GDM1 (cell line): Measurements from ENCODE around the gene SCAMP2.

Experiments used
- DNase-seq: peaks from one replicate; lab custom pipeline; 2025; lab: John Stamatoyannopoulos, UW

The SCAMP2 gene

DNA sequence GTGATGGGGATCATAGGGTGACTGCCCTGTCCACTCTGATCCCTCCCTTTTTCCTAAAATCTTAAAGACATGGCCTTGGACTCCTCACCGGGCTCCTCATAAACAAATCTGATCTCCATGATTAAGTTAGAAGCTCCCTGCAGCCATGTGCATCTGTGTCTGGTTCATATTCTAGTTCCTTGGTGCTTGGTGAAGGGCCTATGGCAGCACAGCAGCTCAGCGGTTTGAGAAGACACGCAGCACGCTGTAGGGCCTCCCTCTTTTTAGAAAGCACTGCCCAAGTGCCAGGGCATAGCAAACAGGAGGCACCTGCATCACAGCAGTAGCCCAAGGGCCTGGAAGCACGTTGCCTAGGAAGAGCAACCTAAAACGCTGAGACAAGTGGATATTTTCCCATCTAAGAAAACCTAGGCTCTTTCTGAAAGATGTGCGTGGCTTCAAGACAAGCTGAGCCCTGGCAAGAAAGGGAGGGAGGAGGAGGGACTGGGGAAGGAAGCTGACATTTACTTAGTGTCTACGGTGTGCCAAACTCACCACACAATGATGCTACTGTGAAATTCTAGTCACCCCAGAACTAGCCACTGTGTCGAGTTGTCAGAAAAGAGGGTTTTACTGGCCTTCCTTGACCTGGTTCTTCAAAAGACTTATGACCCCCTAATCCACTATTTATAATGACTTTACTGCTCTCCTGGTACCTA is 15.3 kb downstream of the SCAMP2 start:
- no peak for DNase-seq

DNA sequence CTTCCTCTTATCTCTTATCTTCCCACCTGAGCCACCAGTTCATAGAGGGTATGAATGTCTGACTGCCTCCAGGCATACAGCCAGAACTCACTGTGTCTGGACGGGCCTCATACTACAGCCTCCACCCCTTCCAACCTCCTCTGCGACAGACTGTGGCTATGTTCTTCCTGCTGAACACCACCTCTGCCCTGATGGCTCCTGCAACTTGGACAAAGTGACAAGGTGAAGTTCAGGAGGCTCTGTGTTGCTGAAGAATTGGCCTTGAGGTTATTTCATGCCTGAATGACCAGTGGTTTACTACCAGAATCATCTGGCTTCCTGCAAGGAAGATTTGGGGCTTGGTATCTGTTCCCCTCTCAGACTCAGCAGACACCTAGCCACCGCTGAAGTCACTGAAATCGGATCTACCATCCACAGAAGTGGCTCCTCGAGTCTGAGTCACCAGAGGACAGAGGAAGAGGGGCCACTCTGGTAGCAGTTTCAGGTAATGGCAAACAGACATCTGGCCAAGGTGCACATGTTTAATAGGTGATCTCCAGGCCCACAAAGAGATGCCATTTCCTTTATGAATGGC is 16.0 kb downstream of the SCAMP2 start:
- DNase-seq = no peak

GRCh38 chr15:74856537-74856936 is 16.6 kb downstream of the SCAMP2 start:
- DNase-seq = no peak

DNA sequence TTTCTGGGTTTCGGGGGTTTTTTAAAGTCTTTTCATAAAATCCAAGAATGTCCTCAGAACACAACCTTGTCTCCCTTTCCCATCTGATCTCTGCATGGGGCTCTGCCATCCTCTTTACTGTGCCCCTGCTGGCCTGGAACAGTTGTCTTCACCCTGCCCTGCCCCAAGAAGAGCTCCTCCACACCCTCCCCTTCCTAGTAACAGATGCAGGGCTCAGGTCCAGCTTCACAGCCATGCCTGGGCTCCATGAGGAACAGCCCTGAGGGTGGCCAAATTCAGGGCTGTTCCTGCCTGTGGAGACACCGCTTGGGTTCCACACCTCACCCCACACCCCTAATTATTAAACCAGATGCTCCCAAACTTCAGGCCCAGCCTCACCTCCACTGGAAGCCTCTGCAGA is 17.3 kb downstream of the SCAMP2 start:
- DNase-seq = no peak

DNA sequence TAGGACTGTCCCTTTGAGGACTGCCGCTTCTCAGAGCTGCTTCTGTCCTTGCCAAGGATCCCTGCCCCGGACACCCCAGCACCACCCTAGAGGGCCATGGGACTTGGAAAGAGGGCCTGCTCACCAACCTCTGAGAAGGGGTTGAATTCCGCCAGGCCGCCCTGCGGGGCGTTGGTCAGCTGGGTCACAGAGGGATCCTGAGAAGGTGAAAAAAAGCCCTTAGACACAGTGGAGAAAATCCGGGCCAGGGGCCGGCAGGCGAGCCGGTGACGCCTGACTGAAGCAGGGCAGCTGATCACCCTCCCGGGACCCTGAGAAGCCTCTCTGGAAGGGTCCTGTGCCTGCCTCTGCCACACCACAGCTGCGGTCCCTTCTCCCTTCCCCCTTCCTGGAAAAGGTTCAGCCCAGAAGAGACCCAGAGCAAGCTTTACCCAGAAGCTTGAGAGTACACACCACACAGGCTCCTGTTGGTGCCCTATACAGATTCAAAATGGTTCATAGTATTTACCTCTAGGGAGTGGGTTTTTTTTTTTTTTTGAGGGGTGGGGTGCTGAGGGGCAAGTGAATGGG is 18.6 kb downstream of the SCAMP2 start:
- no peak for DNase-seq

GRCh38 chr15:74851960-74852359 is 21.2 kb downstream of the SCAMP2 start:
- no peak for DNase-seq

GRCh38 chr15:74850393-74850792 is 22.8 kb downstream of the SCAMP2 start:
- no peak for DNase-seq

GRCh38 chr15:74847432-74847831 is 25.7 kb downstream of the SCAMP2 start:
- no peak for DNase-seq

GRCh38 chr15:74845581-74845980 is 27.6 kb downstream of the SCAMP2 start:
- no peak for DNase-seq

DNA sequence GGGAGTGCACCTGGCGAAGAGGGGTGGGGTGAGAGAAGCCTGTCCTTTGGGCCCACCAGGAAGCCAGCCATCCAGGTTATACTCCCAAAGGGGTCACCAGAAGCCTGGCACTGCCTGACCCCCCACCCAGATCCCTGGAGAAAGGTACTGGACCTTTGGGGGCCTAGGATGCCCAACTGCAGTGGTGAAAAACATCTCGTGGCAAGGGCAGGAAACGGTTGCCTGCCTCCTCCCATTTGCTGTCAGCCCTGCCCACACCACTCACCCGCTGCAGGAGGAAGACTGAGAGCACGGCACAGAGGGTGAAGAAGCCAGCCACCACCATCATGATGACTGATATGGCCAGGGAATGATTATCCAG is 28.0 kb downstream of the SCAMP2 start:
- DNase-seq = peak; percentile 19

- DNase-seq = no peak
Observed at GRCh38 chr15:74844319-74845207, 28.6 kb downstream of the SCAMP2 start.

GRCh38 chr15:74843891-74844299 is 29.3 kb downstream of the SCAMP2 start:
- no peak for DNase-seq

GRCh38 chr15:74843445-74843828 is 29.7 kb downstream of the SCAMP2 start:
- no peak for DNase-seq

GRCh38 chr15:74842581-74843444 is 30.4 kb downstream of the SCAMP2 start, which contains the start of gene ULK3:
Gene ULK3 (minus strand): TSS chr15:74843156. CDS start chr15:74843105, 51 bp downstream.
- peak; percentile 89 for DNase-seq

DNA sequence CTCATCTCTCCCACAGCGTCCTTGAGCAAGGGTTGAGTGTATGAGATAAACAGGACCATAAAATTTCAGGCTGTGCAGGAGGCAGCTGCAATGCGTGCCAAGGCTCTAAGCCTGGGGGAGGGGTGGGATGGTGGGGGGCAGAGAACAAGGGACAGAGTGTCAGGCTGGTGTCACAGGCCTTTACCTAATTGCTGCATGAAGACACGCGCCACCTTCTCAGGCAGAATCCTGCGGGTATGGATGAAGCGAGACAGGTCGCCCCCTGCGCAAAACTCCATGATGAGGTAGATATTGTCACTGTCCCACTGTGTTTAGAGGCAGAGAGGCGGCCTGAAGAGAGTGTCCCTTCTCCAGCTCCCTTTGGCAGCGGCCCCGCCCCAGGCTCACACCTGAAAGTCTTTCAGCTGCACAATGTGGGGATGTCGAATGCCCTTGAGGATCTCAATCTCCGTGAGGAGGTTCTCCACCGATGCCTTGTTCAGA is 31.2 kb downstream of the SCAMP2 start:
- DNase-seq = no peak

DNA sequence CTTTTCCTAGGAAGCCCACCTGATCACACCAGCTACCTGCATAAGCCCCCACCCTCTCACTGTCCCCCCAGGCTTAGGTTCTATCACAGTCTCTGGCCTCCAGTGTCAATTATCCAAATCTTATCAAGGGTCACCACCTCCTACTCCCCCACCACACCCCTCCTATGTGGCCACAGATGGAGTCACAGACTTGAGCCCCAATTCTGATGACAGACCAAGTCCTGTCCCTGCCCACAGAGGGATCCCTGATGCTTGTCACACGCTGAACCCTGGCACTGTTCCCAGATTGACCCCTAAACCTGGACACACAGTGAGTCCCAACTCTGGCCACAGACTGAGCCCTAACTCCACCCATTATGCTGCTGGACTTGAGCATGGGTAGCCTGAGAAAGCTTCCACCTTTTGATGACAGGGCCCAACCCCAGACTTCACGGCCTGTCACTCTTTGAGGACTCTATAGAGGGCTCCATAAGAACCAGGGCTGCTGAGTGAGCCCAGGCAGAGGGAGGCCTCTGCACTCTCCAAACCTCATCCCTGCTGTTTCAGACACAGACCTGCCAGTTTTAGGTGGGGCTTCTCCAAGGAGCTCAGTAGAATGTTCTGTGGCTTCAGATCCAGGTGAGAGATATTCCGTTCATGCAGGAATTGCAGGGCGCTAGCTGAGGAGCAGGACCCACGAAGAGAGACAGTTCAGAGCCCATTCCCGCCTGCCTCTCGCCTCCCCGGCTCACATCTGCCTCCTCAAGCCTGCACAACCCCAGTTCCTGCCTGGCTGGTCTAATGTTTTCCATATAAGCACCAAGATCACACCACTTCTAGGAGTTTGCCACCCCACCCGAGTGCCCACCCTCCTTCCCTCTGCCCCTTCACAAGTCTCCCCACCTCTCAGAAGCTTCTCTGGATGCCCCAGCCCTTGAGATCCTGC is 32.1 kb downstream of the SCAMP2 start:
- no peak for DNase-seq

- no peak for DNase-seq
Observed at GRCh38 chr15:74839526-74840395, 33.4 kb downstream of the SCAMP2 start.

GRCh38 chr15:74838746-74839525 is 34.2 kb downstream of the SCAMP2 start:
- no peak for DNase-seq

- no peak for DNase-seq
Observed at GRCh38 chr15:74838137-74838516, 35.0 kb downstream of the SCAMP2 start.
